GM10266 (cell line): Measurements from ENCODE around the gene ABR.
A peak's percentile ranks its signal among the peaks of the same experiment; 100 is the strongest.

ENCODE experiments used
- DNase-seq: peaks from one replicate; pipeline ENCODE4 v3.0.0; 2012; ENCODE audit errors: extremely low spot score
- TF ChIP-seq, protein P1 (sequence below): IDR thresholded peaks from 2 replicates; pipeline ENCODE4 v1.5.1; 2012; ENCODE audit warnings: mild to moderate bottlenecking, low read depth; ENCODE audit not compliant: control insufficient read depth, insufficient read depth; ENCODE audit errors: missing control alignments

Gene ABR

DNA sequence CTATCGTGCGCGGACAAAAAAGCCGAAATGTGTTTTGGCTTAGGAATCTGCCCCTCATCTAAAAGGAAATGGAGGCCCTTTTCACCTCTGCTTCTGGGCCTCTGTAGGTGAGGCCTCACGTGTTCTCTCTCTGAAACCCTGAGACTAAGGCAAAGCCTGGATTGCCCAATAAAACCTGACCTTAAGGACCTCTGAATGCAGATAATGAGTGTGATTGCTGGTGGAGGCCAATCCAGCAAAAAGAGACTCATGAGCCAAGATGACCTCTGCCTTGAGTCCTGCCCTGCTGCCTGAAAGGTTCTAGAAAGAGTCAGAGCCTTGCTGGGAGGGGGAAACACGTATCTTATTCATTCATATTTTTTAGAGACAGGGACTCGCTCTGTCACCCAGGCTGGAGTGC lies 44.5 kb upstream of the ABR start:
- TF ChIP-seq, protein P1, sequence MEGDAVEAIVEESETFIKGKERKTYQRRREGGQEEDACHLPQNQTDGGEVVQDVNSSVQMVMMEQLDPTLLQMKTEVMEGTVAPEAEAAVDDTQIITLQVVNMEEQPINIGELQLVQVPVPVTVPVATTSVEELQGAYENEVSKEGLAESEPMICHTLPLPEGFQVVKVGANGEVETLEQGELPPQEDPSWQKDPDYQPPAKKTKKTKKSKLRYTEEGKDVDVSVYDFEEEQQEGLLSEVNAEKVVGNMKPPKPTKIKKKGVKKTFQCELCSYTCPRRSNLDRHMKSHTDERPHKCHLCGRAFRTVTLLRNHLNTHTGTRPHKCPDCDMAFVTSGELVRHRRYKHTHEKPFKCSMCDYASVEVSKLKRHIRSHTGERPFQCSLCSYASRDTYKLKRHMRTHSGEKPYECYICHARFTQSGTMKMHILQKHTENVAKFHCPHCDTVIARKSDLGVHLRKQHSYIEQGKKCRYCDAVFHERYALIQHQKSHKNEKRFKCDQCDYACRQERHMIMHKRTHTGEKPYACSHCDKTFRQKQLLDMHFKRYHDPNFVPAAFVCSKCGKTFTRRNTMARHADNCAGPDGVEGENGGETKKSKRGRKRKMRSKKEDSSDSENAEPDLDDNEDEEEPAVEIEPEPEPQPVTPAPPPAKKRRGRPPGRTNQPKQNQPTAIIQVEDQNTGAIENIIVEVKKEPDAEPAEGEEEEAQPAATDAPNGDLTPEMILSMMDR, result no peak
- no peak for DNase-seq

DNA sequence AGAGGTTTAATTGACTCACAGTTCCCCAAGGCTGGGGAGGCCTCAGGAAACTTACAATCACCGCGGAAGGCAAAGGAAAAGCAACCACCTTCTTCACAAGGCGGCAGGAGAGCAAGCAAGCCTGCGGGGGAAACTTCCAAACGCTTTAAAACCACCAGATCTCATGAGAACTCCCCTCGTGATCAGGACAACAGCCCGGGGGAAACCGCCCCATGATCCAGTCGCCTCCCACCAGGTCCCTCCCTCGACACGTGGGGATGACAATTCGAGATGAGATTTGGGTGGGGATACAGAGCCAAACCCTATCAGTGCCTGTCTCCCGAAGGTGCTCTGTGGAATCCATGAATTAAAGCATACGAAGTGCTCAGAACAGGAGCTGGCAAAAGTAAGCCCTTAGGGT lies 43.9 kb upstream of the ABR start:
- TF ChIP-seq, protein P1, result no peak
- no peak for DNase-seq

DNA sequence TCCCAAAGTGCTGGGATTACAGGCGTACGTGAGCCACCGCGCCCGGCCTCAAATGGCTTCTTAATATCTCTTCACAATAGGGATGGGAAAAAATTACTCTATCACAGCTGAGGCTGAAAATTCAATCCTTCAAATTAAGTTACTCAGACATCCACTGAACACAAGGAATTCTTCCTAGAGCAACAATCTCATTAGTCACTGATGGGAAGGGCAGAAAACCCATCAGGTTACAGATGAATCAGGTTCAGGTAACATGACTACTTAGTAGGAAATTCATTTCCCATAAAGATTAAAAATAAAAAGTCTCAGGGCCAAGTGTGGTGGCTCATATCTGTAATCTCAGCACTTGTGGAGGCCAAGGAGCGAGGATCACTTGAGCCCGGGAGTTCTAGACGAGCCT lies 42.5 kb upstream of the ABR start:
- no peak for DNase-seq
- TF ChIP-seq, protein P1, result no peak

DNA sequence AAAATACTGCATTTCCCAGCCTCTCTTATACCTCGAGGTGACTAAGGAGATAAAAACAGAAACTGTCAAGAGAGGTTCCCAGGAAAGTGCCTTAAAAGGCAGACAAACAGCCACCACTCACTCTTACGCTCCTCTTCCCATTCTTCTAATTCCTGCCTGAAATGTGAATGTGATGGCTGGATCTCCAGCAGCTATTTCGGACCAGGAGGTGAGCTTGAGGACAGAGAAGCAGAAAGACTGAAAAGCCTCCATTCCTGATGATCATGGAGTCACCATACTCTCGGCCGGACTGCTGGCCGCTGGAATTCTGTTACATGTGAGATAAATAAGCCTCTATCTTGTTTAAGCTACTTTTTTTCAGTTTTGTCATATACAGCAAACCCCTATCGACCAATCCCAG lies 41.4 kb upstream of the ABR start:
- DNase-seq, result no peak
- TF ChIP-seq, protein P1, result no peak

DNA sequence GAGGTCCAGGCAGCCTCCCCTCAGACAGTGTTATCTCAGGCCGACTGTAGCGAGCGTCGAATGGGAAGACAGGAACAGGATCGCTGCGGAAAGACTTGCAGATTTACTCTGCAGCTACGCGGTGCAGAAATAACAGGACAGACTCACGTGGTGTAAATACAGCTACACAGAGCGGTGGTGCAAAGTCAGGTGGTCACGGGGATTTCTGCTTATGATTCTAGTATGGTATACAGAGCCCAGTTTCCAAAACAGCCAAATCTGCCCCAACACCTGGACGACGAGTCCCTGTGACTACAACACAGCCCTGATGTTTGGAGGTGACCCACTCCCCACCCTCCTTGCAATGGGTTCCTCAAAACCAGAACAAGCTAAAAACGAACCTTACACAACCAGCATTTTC lies 40.6 kb upstream of the ABR start:
- DNase-seq, result no peak
- TF ChIP-seq, protein P1, result no peak

DNA sequence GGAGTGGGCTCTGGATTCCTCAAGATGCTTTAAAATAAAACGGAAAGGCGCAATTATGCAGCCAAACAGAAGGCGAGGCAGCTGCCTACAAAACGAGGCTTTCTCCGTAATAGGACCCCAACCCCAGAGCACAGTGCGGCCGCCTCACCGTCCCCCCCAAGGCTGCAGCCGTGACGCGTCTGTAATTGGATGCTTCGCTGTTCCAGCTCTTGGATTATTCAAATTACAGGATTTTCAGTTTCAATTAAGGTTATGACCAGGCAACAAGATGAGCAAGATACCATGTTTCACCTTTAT lies 37.3 kb upstream of the ABR start:
- TF ChIP-seq, protein P1, result no peak
- no peak for DNase-seq

DNA sequence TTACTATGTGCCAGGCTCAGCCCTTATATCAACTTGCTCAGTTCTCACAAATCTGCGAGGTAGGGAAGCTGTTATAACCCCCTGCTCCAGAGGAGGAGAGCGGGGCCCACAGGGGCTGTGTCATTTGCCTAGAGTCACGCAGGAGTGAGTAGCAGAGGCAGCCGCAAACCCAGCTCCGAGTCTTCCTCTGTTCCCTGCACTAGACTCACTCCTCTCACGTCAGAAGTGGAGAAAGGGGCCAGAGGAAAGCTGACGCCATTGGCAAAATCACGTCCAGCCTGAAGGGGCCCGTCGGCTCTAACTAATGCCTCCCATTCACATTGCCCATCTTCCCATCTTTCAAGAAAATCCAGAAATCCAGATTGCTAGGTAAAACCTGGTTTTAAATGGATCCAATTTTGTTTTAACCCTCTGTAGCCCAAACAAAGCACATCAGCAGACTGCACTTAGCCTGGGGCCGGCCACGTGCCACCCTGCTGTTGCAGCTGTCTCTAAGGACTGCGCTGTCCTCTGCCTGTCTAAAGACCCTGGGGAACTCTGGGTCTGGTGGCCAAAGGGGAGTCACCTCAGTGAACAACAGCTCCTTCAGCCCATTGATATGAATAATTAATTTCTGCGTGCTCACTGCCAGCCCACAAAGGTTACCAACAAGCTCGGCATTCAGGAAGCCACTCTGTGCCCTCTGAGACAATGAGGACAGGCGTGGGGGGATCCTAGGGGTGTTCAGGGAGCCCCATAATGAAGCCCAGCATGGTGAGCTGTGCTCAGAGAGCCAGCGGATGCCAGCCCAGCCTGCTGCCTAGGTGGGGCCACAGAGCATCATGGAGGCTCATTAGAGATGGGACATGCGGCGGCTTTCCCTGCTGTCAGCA lies 36.7 kb upstream of the ABR start:
- TF ChIP-seq, protein P1, result no peak
- peak; percentile 40 for DNase-seq
